GM12874 (cell line): ENCODE results near the gene DCP2.

ENCODE experiments used
- TF ChIP-seq, protein P1 (sequence below): IDR thresholded peaks from 2 replicates; pipeline ENCODE4 v1.5.1; 2011; ENCODE audit warnings: low read depth, mild to moderate bottlenecking, control low read depth, low read length, moderate library complexity; ENCODE audit not compliant: insufficient read depth

The DCP2 gene

GRCh38 chr5:112958093-112959088 lies 18.2 kb upstream of the DCP2 start:
- TF ChIP-seq, protein P1, sequence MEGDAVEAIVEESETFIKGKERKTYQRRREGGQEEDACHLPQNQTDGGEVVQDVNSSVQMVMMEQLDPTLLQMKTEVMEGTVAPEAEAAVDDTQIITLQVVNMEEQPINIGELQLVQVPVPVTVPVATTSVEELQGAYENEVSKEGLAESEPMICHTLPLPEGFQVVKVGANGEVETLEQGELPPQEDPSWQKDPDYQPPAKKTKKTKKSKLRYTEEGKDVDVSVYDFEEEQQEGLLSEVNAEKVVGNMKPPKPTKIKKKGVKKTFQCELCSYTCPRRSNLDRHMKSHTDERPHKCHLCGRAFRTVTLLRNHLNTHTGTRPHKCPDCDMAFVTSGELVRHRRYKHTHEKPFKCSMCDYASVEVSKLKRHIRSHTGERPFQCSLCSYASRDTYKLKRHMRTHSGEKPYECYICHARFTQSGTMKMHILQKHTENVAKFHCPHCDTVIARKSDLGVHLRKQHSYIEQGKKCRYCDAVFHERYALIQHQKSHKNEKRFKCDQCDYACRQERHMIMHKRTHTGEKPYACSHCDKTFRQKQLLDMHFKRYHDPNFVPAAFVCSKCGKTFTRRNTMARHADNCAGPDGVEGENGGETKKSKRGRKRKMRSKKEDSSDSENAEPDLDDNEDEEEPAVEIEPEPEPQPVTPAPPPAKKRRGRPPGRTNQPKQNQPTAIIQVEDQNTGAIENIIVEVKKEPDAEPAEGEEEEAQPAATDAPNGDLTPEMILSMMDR, result no peak

DNA sequence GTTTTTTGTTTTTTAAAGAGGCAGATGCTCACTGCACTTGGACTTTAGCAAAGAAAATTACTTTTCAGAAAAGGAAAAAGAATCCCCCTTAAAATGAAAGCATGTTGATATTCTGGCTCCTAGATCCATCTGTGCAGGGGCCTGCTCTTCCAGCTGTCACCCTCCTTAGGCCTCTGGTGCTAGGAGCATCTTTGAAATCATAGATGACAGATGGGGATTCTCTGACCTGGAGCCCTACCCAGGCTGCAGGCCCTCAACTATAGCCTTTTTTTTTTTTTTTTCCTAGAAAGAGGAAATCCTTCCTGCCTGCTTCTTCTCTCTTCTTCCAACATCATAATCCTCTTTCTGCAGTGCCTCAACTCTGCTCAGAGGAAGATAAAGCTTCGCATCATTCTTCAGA lies 16.3 kb upstream of the DCP2 start:
- TF ChIP-seq, protein P1, result no peak

- TF ChIP-seq, protein P1, result no peak
These were observed 15.6 kb upstream of the DCP2 start for GRCh38 chr5:112960863-112961504.

GRCh38 chr5:112965733-112966306 lies 10.8 kb upstream of the DCP2 start:
- TF ChIP-seq, protein P1, result no peak

DNA sequence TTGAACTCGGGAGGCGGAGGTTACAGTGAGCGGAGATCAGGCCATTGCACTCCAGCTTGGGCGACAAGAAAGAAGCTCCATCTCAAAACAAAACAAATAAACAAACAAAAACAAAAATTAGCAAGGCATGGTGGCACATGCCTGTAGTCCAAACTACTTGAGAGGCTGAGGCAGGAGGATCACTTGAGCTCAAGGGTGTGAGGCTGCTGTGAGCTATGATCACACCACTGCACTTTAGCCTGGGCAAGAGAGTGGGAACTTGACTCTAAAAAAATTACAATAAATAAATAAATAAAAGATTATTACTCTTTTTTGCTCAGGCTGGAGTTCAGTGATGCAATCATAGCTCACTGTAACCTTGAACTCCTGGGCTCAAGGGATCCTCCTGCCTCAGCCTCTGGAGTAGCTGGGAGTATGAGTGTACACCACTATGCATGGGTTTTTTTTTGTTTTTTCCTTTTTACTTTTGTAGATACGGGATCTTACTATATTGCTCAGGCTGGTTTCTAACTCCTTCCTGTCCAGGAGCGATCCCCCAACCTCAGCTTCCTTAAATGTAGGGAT lies 9.0 kb upstream of the DCP2 start:
- TF ChIP-seq, protein P1, result no peak

DNA sequence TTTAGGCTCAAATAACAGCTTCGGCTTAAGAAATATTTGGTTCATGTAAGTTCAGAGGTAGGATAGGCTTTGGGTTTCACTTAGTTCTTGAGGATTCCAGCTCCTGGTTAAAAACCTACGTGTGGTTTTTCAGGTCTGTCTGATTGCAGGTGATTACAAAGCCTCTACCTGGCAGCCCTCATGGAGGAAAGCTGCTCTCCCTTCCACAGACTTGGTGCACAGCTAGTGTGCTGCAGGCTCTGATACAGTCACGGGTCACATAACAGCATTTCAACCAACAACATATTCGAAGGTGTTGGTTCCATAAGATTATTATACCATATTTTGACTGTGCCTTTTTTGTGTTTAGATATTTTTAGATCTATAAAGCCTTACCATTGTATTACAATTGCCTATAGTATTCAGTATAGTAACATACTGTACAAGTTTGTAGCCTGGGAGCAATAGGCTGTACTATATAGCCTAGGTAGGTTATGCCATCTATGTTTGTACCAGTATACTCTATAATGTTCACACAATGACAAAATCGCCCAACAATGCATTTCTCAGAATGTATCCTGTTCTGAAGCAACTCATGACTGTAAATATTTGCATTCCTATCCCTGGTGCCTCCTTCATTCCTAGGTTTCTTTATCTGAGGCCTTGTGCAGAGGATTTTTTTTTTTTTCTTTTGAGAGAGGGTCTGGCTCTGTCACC lies 8.0 kb upstream of the DCP2 start:
- TF ChIP-seq, protein P1, result no peak
